ENCODE measurements around the gene ZFYVE16. TPM values are rescaled to one million over a fixed set of nuclear protein-coding genes. Genes with fewer than 3 reads are reported as not detected.

The ZFYVE16 gene
- total and polyA plus RNA-seq, 10 of the 15 experiments (the other 5 are each of a cell fraction or from before 2014, with no cell fraction given), result 2.9 to 11.2 (median 7.8) TPM

DNA sequence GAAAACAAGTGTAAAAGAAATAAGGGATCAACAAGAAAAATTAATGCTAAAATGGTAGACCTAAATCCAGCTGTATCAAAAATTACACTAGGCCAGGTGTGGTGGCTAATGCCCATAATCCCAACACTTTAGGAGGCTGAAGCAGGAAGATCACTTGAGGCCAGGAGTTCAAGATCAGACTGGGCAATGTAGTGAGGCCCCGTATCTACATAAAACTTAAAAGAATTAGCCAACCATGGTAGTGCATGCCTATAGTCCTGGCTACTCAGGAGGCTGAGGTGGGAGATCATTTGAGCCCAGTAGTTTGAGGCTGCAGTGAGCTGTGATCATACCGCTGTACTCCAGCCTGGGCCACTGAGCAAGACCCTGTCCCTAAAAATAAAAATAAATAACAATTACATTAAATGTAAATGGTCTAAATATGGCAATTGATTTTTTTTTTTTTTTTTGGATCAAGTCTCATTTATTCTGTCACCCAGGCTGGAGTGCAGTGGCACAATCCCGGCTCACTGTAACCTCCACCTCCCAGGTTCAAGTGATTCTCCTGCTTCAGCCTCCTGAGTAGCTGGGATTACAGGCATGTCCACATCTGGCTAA is 75.9 kb downstream of the ZFYVE16 start (continued):
- TF ChIP-seq CUX1 (IDR thresholded peaks at IDR 0.05; ENCODE audit: insufficient replicate concordance, low read depth, low read length) (no peak), NR2C2 (IDR thresholded peaks at IDR 0.05; ENCODE audit: borderline replicate concordance, control insufficient read depth, insufficient read length, low read depth) (no peak), HDGF (IDR thresholded peaks at IDR 0.05) (no peak), MTA2 (IDR thresholded peaks at IDR 0.05; ENCODE audit: low read depth) (no peak)

GRCh38 chr5:80487444-80487828 is 79.6 kb downstream of the ZFYVE16 start:
- no peak for FAIRE-seq
- no peaks in the 10 kb centered on the region for H3K79me2 ChIP-seq (ENCODE audit: control insufficient read depth, insufficient read depth, low read length)
- ATAC-seq, result no peak
- H4K20me1 ChIP-seq (ENCODE audit: control insufficient read depth, insufficient read depth), result no peaks in the 10 kb centered on the region
- in situ Hi-C loops (cut with MboI), result no loop called here
- POLR2A ChIA-PET, result no interaction called here
- H3K4me2 ChIP-seq (ENCODE audit: control insufficient read depth, insufficient read depth), result peak overlapping the region; percentile 95
- WGBS (ENCODE audit: insufficient coverage, insufficient replicate concordance, low lambda C conversion rate, missing lambda C conversion rate), result 69% methylated on average over 18 of the region's 18 CpGs
- peak overlapping the region; percentile 76 for H2AFZ ChIP-seq (ENCODE audit: control insufficient read depth, low read depth, low read length)
- no peaks in the 10 kb centered on the region; the same call in 2 of the 3 replicates for H3K9me3 ChIP-seq (replicated peaks; ENCODE audit: control insufficient read depth, insufficient read depth, low read length)
- no peak overlapping the region for H3K27ac ChIP-seq (ENCODE audit: control insufficient read depth, insufficient read depth)
- TF ChIP-seq SREBF2 (IDR thresholded peaks at IDR 0.05; ENCODE audit: low read length) (no peak), ATF2 (IDR thresholded peaks at IDR 0.05; ENCODE audit: low read length) (no peak), MLLT1 (IDR thresholded peaks at IDR 0.05) (no peak), CTCF (IDR thresholded peaks at IDR 0.05 in 2 of 3, conservative IDR thresholded peaks at IDR 0.05 in 1 of 3; ENCODE audit: control insufficient read depth in 2 of 3, extremely low read depth in 1 of 3, insufficient read depth in 1 of 3, low read depth in 3 of 3, low read length in 3 of 3) (no peak)
- CTCF ChIA-PET, result no interaction called here
- H3K4me3 ChIP-seq, result peak overlapping the region; percentile 71
- no peak for DNase-seq (ENCODE audit: low read depth, low spot score)
- no peaks in the 10 kb centered on the region for H3K27me3 ChIP-seq (replicated peaks in 1 of 2; ENCODE audit: control insufficient read depth in 2 of 2, insufficient read depth in 2 of 2, low read length in 1 of 2)
- intact Hi-C loops (cut with micrococcal nuclease; ENCODE audit: unreplicated experiment), result loop anchor here (10.0 kb wide), 1 partner anchor 393 kb away; no protein-coding TSS in a partner anchor
- H3K4me1 ChIP-seq (ENCODE audit: control insufficient read depth, insufficient read depth, low read length), result peaks cover 4% of the 10 kb centered on the region; the same call in 1 of the 2 replicates
- RAD21 ChIA-PET (ENCODE audit: unreplicated experiment), result no interaction called here
- BruUV-seq (replicated peaks), result no TSS peak
- peak overlapping the region; percentile 12; the same call in 1 of the 2 replicates for H3K9ac ChIP-seq (ENCODE audit: control insufficient read depth, insufficient read depth, low read length)
- SMC1A ChIA-PET (ENCODE audit: uncharacterized antibody, unreplicated experiment), result interaction anchor here (1.4 kb wide), 1 partner anchor 182 kb away, joined by 3 read pairs; no protein-coding TSS in a partner anchor
- H3K36me3 ChIP-seq (ENCODE audit: control insufficient read depth in 2 of 2, insufficient read depth in 2 of 2, low read length in 1 of 2), result no peaks in the 10 kb centered on the region
